Spinal cord (tissue), 10 donors: ENCODE data around the gene FLACC1. TPM values are rescaled to one million over a fixed set of nuclear protein-coding genes. Genes with fewer than 3 reads are reported as not detected.
"Not testable (repeated sequence)": the region's sequence is repeated elsewhere in the genome, so short reads cannot be mapped to it uniquely, and the experiment has no call there.

ENCODE experiments used
- DNase-seq, 6 donors: peaks; one replicate each; pipeline versions ENCODE4 v3.0.0 to v3.0.0-alpha.2; 2013 to 2015; ENCODE audit warnings: low spot score in 6 of 6, low read depth in 4 of 6
- H3K27ac ChIP-seq: one replicate; pipeline ENCODE4 v1.5.1; 2013; ENCODE audit warnings: low read depth, low read length, control low read depth
- H3K27me3 ChIP-seq: one replicate; pipeline ENCODE4 v1.6.1; 2013; ENCODE audit warnings: low read length; ENCODE audit not compliant: control insufficient read depth, insufficient read depth
- H3K36me3 ChIP-seq: one replicate; pipeline ENCODE4 v1.6.1; 2013; ENCODE audit warnings: low read length; ENCODE audit not compliant: control insufficient read depth, insufficient read depth
- H3K4me1 ChIP-seq: one replicate; pipeline ENCODE4 v1.6.1; 2013; ENCODE audit warnings: low read length; ENCODE audit not compliant: control insufficient read depth, insufficient read depth
- H3K4me3 ChIP-seq: one replicate; pipeline ENCODE4 v1.5.1; 2013; ENCODE audit warnings: low read depth, low read length, control low read depth
- H3K9me3 ChIP-seq: one replicate; pipeline ENCODE4 v1.6.1; 2013; ENCODE audit warnings: low read length; ENCODE audit not compliant: control insufficient read depth, insufficient read depth
- WGBS: methylation state at CpG from one replicate; pipeline ENCODE4 v1.1.5; 2013; ENCODE audit warnings: missing lambda C conversion rate; ENCODE audit not compliant: insufficient coverage; 5-methylcytosine and 5-hydroxymethylcytosine counted together
- polyA plus RNA-seq, 2 donors: library from polyadenylated mRNA; unstranded; fragments of 120-200 nt; gene quantifications; one replicate each; pipeline ENCODE4 v1.2.1, GENCODE V29; 2013; ENCODE audit not compliant: insufficient read length in 2 of 2
- total RNA-seq, 2 donors: library from RNA; depleted of rRNA in 1 of 2; stranded (reverse); fragments of 120-200 nt in 1 of 2; fragments of >200 nt in 1 of 2; gene quantifications; one replicate each; pipeline versions ENCODE4 v1.2.3 to v1.2.4, GENCODE V29; 2013 to 2014
- donor health status: healthy.

Gene FLACC1
- total and polyA plus RNA-seq, 4 donors, result 4.3 to 7.1 (median 5.0) TPM

DNA sequence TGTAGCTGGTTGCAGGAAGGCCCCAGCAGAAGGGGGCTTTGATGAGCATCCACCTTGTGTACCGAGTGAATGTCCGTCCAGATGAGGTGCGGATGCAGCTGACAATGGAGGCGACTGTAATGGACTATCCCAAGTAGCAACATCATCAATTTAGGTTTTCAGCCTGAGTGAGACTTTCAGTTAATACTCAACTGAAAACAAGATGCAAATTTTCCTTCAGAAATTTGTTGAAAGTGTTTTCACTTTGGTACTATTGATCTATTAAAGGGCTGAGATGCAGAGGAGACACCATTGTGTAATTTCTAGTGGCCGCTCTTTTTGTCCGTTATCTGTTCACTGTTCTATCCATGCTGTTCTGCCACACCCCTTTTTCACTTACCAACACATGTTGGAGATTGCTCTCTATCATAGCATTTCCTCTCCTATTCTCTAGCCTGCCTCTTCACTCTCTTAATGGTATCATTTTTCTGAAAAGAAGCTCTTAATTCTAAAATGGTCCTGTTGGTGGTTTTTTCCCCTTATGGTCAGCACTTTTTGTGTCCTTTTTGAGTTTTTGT, 108.8 kb downstream of the FLACC1 start:
- WGBS, result 97% methylated on average over 6 of the region's 6 CpGs
- H3K4me3 ChIP-seq, result no peak overlapping the region
- no peaks in the 10 kb centered on the region for H3K27me3 ChIP-seq
- no peaks in the 10 kb centered on the region for H3K36me3 ChIP-seq
- H3K27ac ChIP-seq, result no peak overlapping the region
- DNase-seq, result no peak
- H3K4me1 ChIP-seq, result no peaks in the 10 kb centered on the region
- no peaks in the 10 kb centered on the region for H3K9me3 ChIP-seq

DNA sequence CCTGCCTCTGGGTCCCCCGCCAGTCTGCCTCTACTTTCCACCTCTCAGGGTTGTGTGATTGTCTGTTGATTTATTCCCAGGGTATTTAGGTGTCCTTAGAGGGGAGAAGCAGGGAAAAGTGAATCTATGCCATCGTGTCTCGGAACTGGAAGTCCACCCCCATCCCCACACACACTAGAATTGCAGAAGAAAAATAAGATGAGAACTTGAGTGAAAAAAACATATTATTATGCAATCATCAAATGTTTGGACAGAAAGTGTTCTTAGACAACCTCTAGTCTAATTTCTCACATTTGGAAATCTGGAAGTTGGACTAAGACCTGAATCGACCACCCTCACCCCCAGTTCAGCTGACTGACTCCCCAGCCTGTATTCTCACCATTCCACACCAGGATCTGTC, 110.9 kb downstream of the FLACC1 start:
- H3K36me3 ChIP-seq, result no peaks in the 10 kb centered on the region
- DNase-seq, result no peak
- H3K27me3 ChIP-seq, result no peaks in the 10 kb centered on the region
- no peaks in the 10 kb centered on the region for H3K9me3 ChIP-seq
- H3K4me3 ChIP-seq, result no peak overlapping the region
- no peak overlapping the region for H3K27ac ChIP-seq
- no peaks in the 10 kb centered on the region for H3K4me1 ChIP-seq
- 90% methylated on average over 1 of the region's 4 CpGs for WGBS

DNA sequence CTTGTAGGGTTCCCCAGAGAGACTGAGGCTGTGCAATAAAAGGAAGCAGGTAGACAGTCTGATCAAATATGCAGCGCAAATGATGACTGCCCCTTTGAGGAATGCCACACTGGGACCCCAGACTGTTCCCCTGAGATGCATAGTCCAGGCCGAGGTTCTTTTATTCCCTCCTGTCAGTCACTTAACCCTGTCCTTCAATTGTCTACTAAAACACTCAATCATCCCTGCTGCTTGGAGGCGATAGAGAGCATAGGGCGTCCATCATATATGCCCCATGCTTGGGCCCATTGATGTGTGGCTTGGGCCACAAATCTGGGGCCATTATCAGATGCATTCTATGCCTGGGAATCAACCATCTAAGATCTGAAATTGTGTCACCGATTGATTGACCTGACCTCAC, 112.3 kb downstream of the FLACC1 start:
- H3K4me3 ChIP-seq, result no peak overlapping the region
- H3K9me3 ChIP-seq, result no peaks in the 10 kb centered on the region
- H3K27me3 ChIP-seq, result no peaks in the 10 kb centered on the region
- no peaks in the 10 kb centered on the region for H3K36me3 ChIP-seq
- no peaks in the 10 kb centered on the region for H3K4me1 ChIP-seq
- no peak overlapping the region for H3K27ac ChIP-seq
- no peak for DNase-seq
- 91% methylated on average over 4 of the region's 5 CpGs for WGBS

DNA sequence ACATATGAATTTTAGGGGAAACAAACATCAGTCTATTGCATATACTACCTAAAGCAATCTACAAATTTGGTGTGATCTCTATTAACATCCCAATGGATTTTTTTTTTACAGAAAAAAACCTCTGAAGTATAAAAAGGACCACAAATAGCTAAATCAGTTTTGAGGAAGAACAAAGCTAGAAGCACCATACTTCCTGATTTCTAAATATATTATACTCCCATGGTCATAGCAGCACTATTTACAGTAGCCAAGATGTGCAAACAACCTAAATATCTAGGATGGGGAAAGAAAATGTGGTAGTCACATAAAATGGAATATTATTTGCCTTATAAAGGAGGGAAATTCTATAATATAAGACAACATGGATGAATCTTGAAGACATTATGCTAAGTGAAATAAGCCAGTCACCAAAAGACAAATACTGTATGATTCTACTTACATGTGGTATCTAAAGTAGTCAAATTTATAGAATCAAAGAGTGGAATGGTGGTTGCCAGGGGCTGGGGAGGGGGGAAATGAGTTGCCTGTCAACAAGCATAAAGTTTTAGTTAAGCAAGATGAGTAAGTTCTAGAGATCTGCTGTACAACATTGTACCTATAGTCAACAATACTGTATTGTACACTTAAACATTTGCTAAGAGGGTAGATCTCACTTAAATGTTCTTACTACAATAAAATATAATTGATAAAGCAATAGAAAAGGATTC, 114.4 kb downstream of the FLACC1 start:
- Histone ChIP-seq H3K4me3 (no peak overlapping the region), H3K9me3 (no peaks in the 10 kb centered on the region)

DNA sequence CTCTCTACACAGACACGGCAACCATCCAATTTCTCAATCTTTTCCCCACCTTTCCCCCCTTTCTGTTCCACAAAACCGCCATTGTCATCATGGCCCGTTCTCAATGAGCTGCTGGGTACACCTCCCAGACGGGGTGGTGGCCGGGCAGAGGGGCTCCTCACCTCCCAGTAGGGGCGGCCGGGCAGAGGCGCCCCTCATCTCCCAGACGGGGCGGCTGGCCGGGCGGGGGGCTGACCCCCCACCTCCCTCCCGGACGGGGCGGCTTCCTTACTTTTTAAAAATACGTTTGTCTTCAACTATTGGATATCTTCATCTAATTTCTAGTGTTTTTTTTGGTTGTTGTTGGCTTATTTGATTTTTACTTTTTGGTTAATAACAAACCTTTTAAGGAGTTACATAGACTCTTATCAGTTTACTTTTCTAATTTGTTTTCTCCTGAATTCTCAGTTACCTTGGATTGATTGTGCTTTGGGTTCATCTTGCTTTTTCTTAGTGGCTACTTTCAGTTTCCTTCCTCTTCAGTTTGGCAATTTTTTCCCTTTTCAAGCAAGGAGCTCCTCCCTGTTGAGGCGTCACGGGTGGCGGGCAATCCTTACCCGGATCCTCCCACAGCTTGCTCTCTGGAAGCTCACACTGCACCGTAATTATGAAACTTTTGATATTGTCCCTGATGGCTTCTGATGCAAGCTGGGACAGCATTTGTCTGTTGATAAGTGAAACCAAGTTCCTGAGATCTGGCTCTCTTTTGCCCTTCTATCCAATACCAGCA, 117.8 kb downstream of the FLACC1 start:
- H3K27ac ChIP-seq, H3K9me3 ChIP-seq, H3K27me3 ChIP-seq, DNase-seq, H3K36me3 ChIP-seq, H3K4me3 ChIP-seq, H3K4me1 ChIP-seq: not testable (repeated sequence)
- WGBS, result 98% methylated on average over 8 of the region's 21 CpGs

More for the DNA sequence above, 114.4 kb downstream of the FLACC1 start:
- no peaks in the 10 kb centered on the region for H3K4me1 ChIP-seq
- no peaks in the 10 kb centered on the region for H3K27me3 ChIP-seq
- no peaks in the 10 kb centered on the region for H3K36me3 ChIP-seq
- no peak overlapping the region for H3K27ac ChIP-seq
- no peak for DNase-seq

Other genes with a start within 250 kb of the FLACC1 start
- gene CFLAR, start 241.2 kb downstream of the FLACC1 start, total RNA-seq, result 10 to 100 TPM; 65.9 to 81.9 TPM
- 10 to 100 TPM; 28.2 to 49.2 TPM for gene CFLAR, start 241.2 kb downstream of the FLACC1 start, polyA plus RNA-seq
- 1 to 10 TPM; 8.1 to 8.7 TPM for gene CASP10, start 174.2 kb downstream of the FLACC1 start, total RNA-seq
- gene CASP10, start 174.2 kb downstream of the FLACC1 start, polyA plus RNA-seq, result 1 to 10 TPM; 2.8 to 4.8 TPM
- 10 to 100 TPM; 11.1 to 17.1 TPM for gene CASP8, start 96.8 kb downstream of the FLACC1 start, total RNA-seq
- 1 to 10 TPM; 5.1 to 6.9 TPM for gene CASP8, start 96.8 kb downstream of the FLACC1 start, polyA plus RNA-seq
- 10 to 100 TPM; 34.9 to 57.9 TPM for gene TRAK2, start 94.1 kb upstream of the FLACC1 start, total RNA-seq
- gene TRAK2, start 94.1 kb upstream of the FLACC1 start, polyA plus RNA-seq, result 10 to 100 TPM; 23.9 to 30.8 TPM
- gene STRADB, start 94.4 kb upstream of the FLACC1 start, total RNA-seq, result 100 to 1,000 TPM in 1 of 2 donors, 10 to 100 TPM in 1; 48.3 to 108 TPM
- gene STRADB, start 94.4 kb upstream of the FLACC1 start, polyA plus RNA-seq, result 10 to 100 TPM; 77.6 to 78.4 TPM